ENCODE results near the gene DSCAML1. TPM values are rescaled to one million over a fixed set of nuclear protein-coding genes. Genes with fewer than 3 reads are reported as not detected.

Gene DSCAML1
- total and polyA plus RNA-seq, 2 experiments from 2014 or later = not detected

DNA sequence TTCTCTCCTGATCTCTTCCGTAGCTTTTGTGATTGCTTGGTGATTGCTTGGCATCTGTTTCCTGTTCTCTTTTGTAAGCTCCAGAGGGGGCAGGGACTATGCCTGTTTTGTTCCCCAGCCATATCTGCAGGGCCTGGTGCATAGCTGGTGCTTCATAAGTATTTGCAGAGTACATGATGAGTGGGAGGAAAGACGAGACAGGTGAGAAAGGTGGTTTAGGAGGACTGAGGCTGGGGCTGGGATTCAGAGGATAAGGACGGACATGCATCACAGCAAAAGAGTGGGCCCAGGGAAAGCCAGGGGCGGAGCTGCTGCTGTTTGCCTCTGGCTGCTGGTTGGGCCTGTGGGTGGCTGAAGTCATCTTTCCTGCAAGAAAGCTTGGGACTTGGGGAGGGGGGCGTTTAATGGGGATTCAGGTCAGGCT is 62.4 kb downstream of the DSCAML1 start:
- Histone ChIP-seq H3K27me3 (replicated peaks; ENCODE audit: insufficient read depth) (peaks cover 3% of the 10 kb centered on the region; the same call in 1 of the 2 replicates), H3K9me3 (ENCODE audit: low read depth) (no peaks in the 10 kb centered on the region), H3K79me2 (ENCODE audit: insufficient read depth) (no peaks in the 10 kb centered on the region), H3K9ac (no peak overlapping the region), H2AFZ (no peak overlapping the region), H3K4me3 (no peak overlapping the region), H4K20me1 (ENCODE audit: insufficient read depth) (no peaks in the 10 kb centered on the region), H3F3A (ENCODE audit: insufficient read depth) (no peaks in the 10 kb centered on the region), H3K27ac (no peak overlapping the region), H3K36me3 (ENCODE audit: low read depth) (no peaks in the 10 kb centered on the region), H3K4me2 (ENCODE audit: unreplicated experiment) (no peak overlapping the region), H3K9me2 (ENCODE audit: insufficient read depth) (no peaks in the 10 kb centered on the region), H3K4me1 (ENCODE audit: insufficient read depth) (no peaks in the 10 kb centered on the region)
- TF ChIP-seq EZH2 (IDR thresholded peaks at IDR 0.05; ENCODE audit: insufficient read depth, poor library complexity, severe bottlenecking) (no peak), EZH2phosphoT487 (IDR thresholded peaks at IDR 0.05; ENCODE audit: insufficient read depth, low read depth) (no peak)
- 15 to 16% methylated on average over 5 of the region's 5 CpGs for WGBS, 2 experiments (ENCODE audit: low coverage in 1 of 2, low lambda C conversion rate in 2 of 2, missing lambda C conversion rate in 2 of 2)
- DNase-seq = no peak
- in situ Hi-C loops (cut with MboI) = no loop called here

DNA sequence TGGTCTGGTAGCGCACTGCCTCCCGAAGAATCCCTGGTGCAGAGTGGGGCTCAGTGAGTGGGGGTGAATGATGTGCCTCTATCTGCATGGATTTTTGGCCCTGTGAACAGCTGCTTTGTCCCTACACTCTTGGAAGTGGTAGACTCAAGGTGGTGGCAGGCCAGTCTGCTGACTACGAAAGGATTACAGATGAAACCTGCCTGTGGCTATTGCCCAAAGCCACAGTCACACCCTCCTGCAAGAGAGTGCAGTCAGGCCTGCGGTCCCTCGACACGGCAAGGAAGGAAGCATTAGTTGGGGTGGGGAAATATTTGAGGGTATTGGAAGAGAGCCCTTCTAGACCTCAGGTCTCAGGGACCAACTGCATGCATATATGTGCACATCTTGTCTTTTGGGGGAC is 63.7 kb downstream of the DSCAML1 start:
- H3K4me3 ChIP-seq = no peak overlapping the region
- H3K4me1 ChIP-seq (ENCODE audit: insufficient read depth) = no peaks in the 10 kb centered on the region
- no peaks in the 10 kb centered on the region for H3F3A ChIP-seq (ENCODE audit: insufficient read depth)
- no peak for DNase-seq
- no peak overlapping the region for H3K9ac ChIP-seq
- H3K27ac ChIP-seq = no peak overlapping the region
- no peaks in the 10 kb centered on the region for H3K9me2 ChIP-seq (ENCODE audit: insufficient read depth)
- H4K20me1 ChIP-seq (ENCODE audit: insufficient read depth) = no peaks in the 10 kb centered on the region
- no peak for TF ChIP-seq EZH2phosphoT487 (IDR thresholded peaks at IDR 0.05; ENCODE audit: insufficient read depth, low read depth)
- no peak for TF ChIP-seq EZH2 (IDR thresholded peaks at IDR 0.05; ENCODE audit: insufficient read depth, poor library complexity, severe bottlenecking)
- H2AFZ ChIP-seq = no peak overlapping the region
- H3K4me2 ChIP-seq (ENCODE audit: unreplicated experiment) = no peak overlapping the region
- in situ Hi-C loops (cut with MboI) = no loop called here
- H3K79me2 ChIP-seq (ENCODE audit: insufficient read depth) = no peaks in the 10 kb centered on the region
- peaks cover 14% of the 10 kb centered on the region; the same call in 1 of the 2 replicates for H3K27me3 ChIP-seq (replicated peaks; ENCODE audit: insufficient read depth)
- no peaks in the 10 kb centered on the region for H3K36me3 ChIP-seq (ENCODE audit: low read depth)
- 37 to 39% methylated on average over 6 of the region's 6 CpGs for WGBS, 2 experiments (ENCODE audit: low coverage in 1 of 2, low lambda C conversion rate in 2 of 2, missing lambda C conversion rate in 2 of 2)
- H3K9me3 ChIP-seq (ENCODE audit: low read depth) = no peaks in the 10 kb centered on the region

DNA sequence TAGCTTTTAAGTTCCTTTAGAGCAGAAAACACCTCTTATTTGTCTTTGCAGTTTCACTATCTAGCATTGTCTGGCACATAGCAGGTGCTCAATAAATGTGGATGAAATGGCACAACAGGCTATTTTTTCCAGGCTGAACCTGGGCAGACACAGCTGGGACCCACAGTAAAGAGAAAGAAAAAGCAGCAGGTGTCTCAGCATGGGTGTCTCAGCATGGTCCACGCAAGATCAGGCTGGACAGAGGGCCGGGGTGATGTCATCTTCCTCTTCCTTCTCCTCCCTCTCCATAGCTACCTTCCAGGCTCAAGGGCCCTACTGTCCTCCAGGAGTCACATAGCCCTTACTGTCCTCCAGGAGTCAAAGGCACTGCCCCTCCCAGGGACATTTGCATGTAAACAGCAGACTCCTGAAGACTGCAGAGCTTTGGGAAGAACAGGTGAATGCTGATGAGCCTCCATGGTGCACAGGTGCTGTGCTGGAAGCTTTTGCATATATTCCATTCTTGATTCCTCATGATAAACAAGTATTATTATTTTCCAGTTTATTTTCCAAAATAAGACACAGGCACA is 65.2 kb downstream of the DSCAML1 start:
- no peaks in the 10 kb centered on the region for H3K79me2 ChIP-seq (ENCODE audit: insufficient read depth)
- no peak overlapping the region for H3K4me2 ChIP-seq (ENCODE audit: unreplicated experiment)
- no peaks in the 10 kb centered on the region for H3F3A ChIP-seq (ENCODE audit: insufficient read depth)
- no peak overlapping the region for H2AFZ ChIP-seq
- H3K9ac ChIP-seq = no peak overlapping the region
- no peak for DNase-seq
- H3K4me3 ChIP-seq = no peak overlapping the region
- no peaks in the 10 kb centered on the region for H3K9me2 ChIP-seq (ENCODE audit: insufficient read depth)
- TF ChIP-seq EZH2 (IDR thresholded peaks at IDR 0.05; ENCODE audit: insufficient read depth, poor library complexity, severe bottlenecking) (no peak), EZH2phosphoT487 (IDR thresholded peaks at IDR 0.05; ENCODE audit: insufficient read depth, low read depth) (no peak)
- H3K36me3 ChIP-seq (ENCODE audit: low read depth) = no peaks in the 10 kb centered on the region
- no peaks in the 10 kb centered on the region for H3K4me1 ChIP-seq (ENCODE audit: insufficient read depth)
- peaks cover 11% of the 10 kb centered on the region; the same call in 1 of the 2 replicates for H3K27me3 ChIP-seq (replicated peaks; ENCODE audit: insufficient read depth)
- 33 to 51% methylated on average over 2 of the region's 2 CpGs for WGBS, 2 experiments (ENCODE audit: low coverage in 1 of 2, low lambda C conversion rate in 2 of 2, missing lambda C conversion rate in 2 of 2)
- no peak overlapping the region for H3K27ac ChIP-seq
- H4K20me1 ChIP-seq (ENCODE audit: insufficient read depth) = no peaks in the 10 kb centered on the region
- in situ Hi-C loops (cut with MboI) = no loop called here
- H3K9me3 ChIP-seq (ENCODE audit: low read depth) = no peaks in the 10 kb centered on the region

DNA sequence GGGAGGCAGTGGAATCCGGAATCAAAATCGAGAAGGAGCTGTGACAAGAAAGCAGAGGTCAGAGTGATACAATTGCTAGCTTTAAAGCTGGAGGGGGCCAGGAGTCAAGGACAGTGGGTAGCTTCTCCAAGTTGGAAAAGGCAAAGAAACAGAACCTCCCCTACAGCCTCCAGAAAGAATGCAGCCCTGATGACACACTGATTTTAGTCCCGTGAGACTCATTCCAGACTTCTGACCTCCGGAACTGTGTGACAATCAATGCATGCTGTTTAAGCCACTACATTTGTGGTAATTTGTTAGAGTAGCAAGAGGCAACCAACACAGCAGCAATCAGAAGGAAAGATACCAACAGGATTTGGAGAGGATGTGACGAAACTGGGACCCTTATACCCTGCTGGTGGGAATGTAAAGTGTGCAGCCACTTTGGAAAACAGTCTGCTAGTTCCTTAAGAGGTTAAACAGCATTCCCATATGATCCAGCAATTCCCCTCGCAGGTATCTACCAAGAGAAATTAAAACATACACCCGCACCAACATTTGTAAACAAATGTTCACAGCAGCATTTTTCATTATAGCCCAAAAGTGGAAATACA is 66.7 kb downstream of the DSCAML1 start:
- H3K4me1 ChIP-seq (ENCODE audit: insufficient read depth) = no peaks in the 10 kb centered on the region
- H3K27me3 ChIP-seq (replicated peaks; ENCODE audit: insufficient read depth) = peaks cover 11% of the 10 kb centered on the region; the same call in 1 of the 2 replicates
- no peaks in the 10 kb centered on the region for H3F3A ChIP-seq (ENCODE audit: insufficient read depth)
- no peaks in the 10 kb centered on the region for H3K9me3 ChIP-seq (ENCODE audit: low read depth)
- H3K79me2 ChIP-seq (ENCODE audit: insufficient read depth) = no peaks in the 10 kb centered on the region
- TF ChIP-seq EZH2 (IDR thresholded peaks at IDR 0.05; ENCODE audit: insufficient read depth, poor library complexity, severe bottlenecking) (no peak), EZH2phosphoT487 (IDR thresholded peaks at IDR 0.05; ENCODE audit: insufficient read depth, low read depth) (no peak)
- no peaks in the 10 kb centered on the region for H4K20me1 ChIP-seq (ENCODE audit: insufficient read depth)
- H2AFZ ChIP-seq = no peak overlapping the region
- H3K9ac ChIP-seq = no peak overlapping the region
- WGBS, 2 experiments (ENCODE audit: low coverage in 1 of 2, low lambda C conversion rate in 2 of 2, missing lambda C conversion rate in 2 of 2) = 35 to 37% methylated on average over 7 of the region's 7 CpGs
- H3K4me3 ChIP-seq = no peak overlapping the region
- H3K27ac ChIP-seq = no peak overlapping the region
- H3K36me3 ChIP-seq (ENCODE audit: low read depth) = no peaks in the 10 kb centered on the region
- peak; percentile 9 for DNase-seq
- in situ Hi-C loops (cut with MboI) = no loop called here
- H3K9me2 ChIP-seq (ENCODE audit: insufficient read depth) = no peaks in the 10 kb centered on the region
- H3K4me2 ChIP-seq (ENCODE audit: unreplicated experiment) = no peak overlapping the region
